ENCODE data around the gene CCDC40. TPM values are rescaled to one million over a fixed set of nuclear protein-coding genes. Genes with fewer than 3 reads are reported as not detected.

CCDC40 gene
- total RNA-seq, 1 donor from 2014 or later, result 5.4 TPM

DNA sequence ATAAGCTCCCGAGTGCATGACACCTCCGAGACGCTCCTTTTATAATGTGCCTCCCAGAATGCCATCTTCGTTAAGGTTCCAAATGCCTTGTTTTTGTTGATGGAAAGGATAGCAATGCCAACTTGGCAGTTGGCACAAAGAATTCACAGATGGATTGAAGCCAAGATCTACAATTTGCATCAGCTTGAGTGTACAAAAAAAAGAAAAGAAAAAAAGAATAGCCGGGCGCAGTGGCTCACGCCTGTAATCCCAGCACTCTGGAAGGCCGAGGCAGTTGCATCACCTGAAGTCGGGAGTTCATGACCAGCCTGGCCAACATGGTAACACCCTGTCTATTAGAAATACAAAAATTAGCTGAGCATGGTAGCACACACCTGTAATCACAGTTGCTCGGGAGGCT lies 8.4 kb upstream of the CCDC40 start:
- no peak for DNase-seq (ENCODE audit: low spot score in 2 of 2)
- intact Hi-C loops (cut with DNase I), result loop anchor here (2.0 kb wide), 1 partner anchor 119 kb away; the partner anchor contains the start of gene EIF4A3
- Histone ChIP-seq H3K4me1 (peaks cover 15 to 42% of the 10 kb centered on the region in 2 donors), H3K27ac (peak overlapping the region; percentile 65 to 75), H3K4me3 (peak overlapping the region in 1 of 2 donors; percentile 30), H3K36me3 (no peaks in the 10 kb centered on the region), H3K9me3 (no peaks in the 10 kb centered on the region), H3K27me3 (no peaks in the 10 kb centered on the region)
- TF ChIP-seq, protein P1, sequence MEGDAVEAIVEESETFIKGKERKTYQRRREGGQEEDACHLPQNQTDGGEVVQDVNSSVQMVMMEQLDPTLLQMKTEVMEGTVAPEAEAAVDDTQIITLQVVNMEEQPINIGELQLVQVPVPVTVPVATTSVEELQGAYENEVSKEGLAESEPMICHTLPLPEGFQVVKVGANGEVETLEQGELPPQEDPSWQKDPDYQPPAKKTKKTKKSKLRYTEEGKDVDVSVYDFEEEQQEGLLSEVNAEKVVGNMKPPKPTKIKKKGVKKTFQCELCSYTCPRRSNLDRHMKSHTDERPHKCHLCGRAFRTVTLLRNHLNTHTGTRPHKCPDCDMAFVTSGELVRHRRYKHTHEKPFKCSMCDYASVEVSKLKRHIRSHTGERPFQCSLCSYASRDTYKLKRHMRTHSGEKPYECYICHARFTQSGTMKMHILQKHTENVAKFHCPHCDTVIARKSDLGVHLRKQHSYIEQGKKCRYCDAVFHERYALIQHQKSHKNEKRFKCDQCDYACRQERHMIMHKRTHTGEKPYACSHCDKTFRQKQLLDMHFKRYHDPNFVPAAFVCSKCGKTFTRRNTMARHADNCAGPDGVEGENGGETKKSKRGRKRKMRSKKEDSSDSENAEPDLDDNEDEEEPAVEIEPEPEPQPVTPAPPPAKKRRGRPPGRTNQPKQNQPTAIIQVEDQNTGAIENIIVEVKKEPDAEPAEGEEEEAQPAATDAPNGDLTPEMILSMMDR (IDR thresholded peaks at IDR 0.05), result no peak

GRCh38 chr17:80029258-80029974 lies 7.0 kb upstream of the CCDC40 start:
- Histone ChIP-seq H3K4me1 (peaks cover 11 to 39% of the 10 kb centered on the region in 2 donors), H3K27ac (peak overlapping the region; percentile 71 to 75), H3K36me3 (no peaks in the 10 kb centered on the region), H3K9me3 (no peaks in the 10 kb centered on the region), H3K27me3 (no peaks in the 10 kb centered on the region), H3K4me3 (peak overlapping the region; percentile 16 to 30)
- intact Hi-C loops (cut with DNase I), result loop anchor here (2.0 kb wide), 1 partner anchor 117 kb away; the partner anchor contains the start of gene EIF4A3
- TF ChIP-seq, protein P1 (IDR thresholded peaks at IDR 0.05), result no peak
- DNase-seq (ENCODE audit: low spot score in 2 of 2), result peak; percentile 44 to 93

- Histone ChIP-seq H3K4me1 (peaks cover 11 to 37% of the 10 kb centered on the region in 2 donors), H3K9me3 (no peaks in the 10 kb centered on the region), H3K27me3 (no peaks in the 10 kb centered on the region), H3K4me3 (no peak overlapping the region), H3K27ac (peak overlapping the region; percentile 71 to 75), H3K36me3 (no peaks in the 10 kb centered on the region)
- TF ChIP-seq, protein P1 (IDR thresholded peaks at IDR 0.05), result no peak
- DNase-seq (ENCODE audit: low spot score in 2 of 2), result no peak
- intact Hi-C loops (cut with DNase I), result no loop called here
Observed at GRCh38 chr17:80030730-80031410, 5.6 kb upstream of the CCDC40 start.

GRCh38 chr17:80031691-80032430 lies 4.6 kb upstream of the CCDC40 start:
- TF ChIP-seq, protein P1 (IDR thresholded peaks at IDR 0.05), result no peak
- Histone ChIP-seq H3K27ac (no peak overlapping the region), H3K4me3 (no peak overlapping the region), H3K27me3 (no peaks in the 10 kb centered on the region), H3K36me3 (no peaks in the 10 kb centered on the region), H3K9me3 (no peaks in the 10 kb centered on the region), H3K4me1 (peaks cover 16 to 35% of the 10 kb centered on the region in 2 donors)
- DNase-seq (ENCODE audit: low spot score in 2 of 2), result no peak
- intact Hi-C loops (cut with DNase I), result no loop called here

DNA sequence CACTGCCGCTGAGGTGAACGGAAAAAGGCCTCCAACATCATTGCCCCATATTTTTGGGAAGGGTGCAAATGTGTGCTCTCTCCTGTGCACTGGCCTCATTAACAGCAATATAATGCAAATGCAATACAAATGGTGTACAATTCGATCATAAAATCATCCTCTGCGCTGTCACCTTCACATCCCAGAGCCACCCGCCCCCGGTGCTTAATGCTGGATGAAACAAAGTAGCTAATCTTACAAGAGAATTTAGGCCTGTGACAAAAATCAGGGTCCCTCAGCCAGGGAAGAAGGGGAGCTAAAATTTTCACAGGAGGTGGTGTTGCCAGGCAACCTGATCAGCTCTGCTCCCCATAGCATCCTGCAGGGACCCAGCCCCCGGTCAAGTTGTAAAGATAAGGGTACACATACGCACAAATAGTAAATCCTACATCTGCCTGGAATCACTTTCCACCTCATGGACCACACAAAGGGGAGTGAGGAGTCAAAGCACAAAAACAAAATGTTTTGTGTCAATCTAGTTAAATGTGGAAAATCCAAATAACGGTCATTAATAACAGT lies 3.7 kb upstream of the CCDC40 start:
- Histone ChIP-seq H3K4me1 (peaks cover 16 to 39% of the 10 kb centered on the region in 2 donors), H3K36me3 (no peaks in the 10 kb centered on the region), H3K27ac (no peak overlapping the region), H3K9me3 (no peaks in the 10 kb centered on the region), H3K27me3 (no peaks in the 10 kb centered on the region), H3K4me3 (no peak overlapping the region)
- TF ChIP-seq, protein P1 (IDR thresholded peaks at IDR 0.05), result no peak
- DNase-seq (ENCODE audit: low spot score in 2 of 2), result no peak
- intact Hi-C loops (cut with DNase I), result no loop called here
